A172 (cell line): Measurements from ENCODE around the gene NCL. TPM values are rescaled to one million over a fixed set of nuclear protein-coding genes. Genes with fewer than 3 reads are reported as not detected.
"Not testable (repeated sequence)": the region's sequence is repeated elsewhere in the genome, so short reads cannot be mapped to it uniquely, and the experiment has no call there.

Experiments
- DNase-seq: peaks from one replicate; pipeline ENCODE4 v3.0.0-alpha.2; 2015; ENCODE audit warnings: low spot score
- total RNA-seq: library from RNA; depleted of rRNA; stranded (reverse); fragments of >200 nt; shearing (Covaris generic); gene quantifications from 2 replicates; pipeline ENCODE4 v1.2.3, GENCODE V29; 2014

The NCL gene
- total RNA-seq, 1 experiment from 2014 or later, result 344 TPM

GRCh38 chr2:231469583-231469950, 5.3 kb upstream of the NCL start:
- no peak for DNase-seq

- DNase-seq, result no peak
Observed at GRCh38 chr2:231467613-231468530, 3.6 kb upstream of the NCL start.

GRCh38 chr2:231467016-231467545, 2.8 kb upstream of the NCL start:
- no peak for DNase-seq

GRCh38 chr2:231464576-231465540, 574 bp upstream of the NCL start:
- DNase-seq, result no peak

- no peak for DNase-seq
Observed at GRCh38 chr2:231462729-231463465, 1.4 kb downstream of the NCL start.

- DNase-seq, result no peak
Observed at GRCh38 chr2:231461516-231461971, 2.7 kb downstream of the NCL start.

GRCh38 chr2:231460841-231461240, 3.4 kb downstream of the NCL start:
- DNase-seq, result not testable (repeated sequence)

GRCh38 chr2:231460073-231460835, 4.0 kb downstream of the NCL start:
- DNase-seq, result no peak

GRCh38 chr2:231458368-231458767, 5.9 kb downstream of the NCL start:
- DNase-seq, result no peak

GRCh38 chr2:231457101-231457500, 7.2 kb downstream of the NCL start:
- DNase-seq, result no peak

GRCh38 chr2:231456295-231457004, 7.8 kb downstream of the NCL start:
- DNase-seq, result no peak

GRCh38 chr2:231455890-231456289, 8.4 kb downstream of the NCL start:
- DNase-seq, result no peak

GRCh38 chr2:231455222-231455621, 9.1 kb downstream of the NCL start:
- DNase-seq, result no peak

GRCh38 chr2:231454361-231454791, 9.9 kb downstream of the NCL start:
- DNase-seq, result no peak

- DNase-seq, result no peak
Observed at GRCh38 chr2:231452799-231453508, 11.3 kb downstream of the NCL start.

GRCh38 chr2:231450548-231450989, 13.7 kb downstream of the NCL start:
- no peak for DNase-seq

GRCh38 chr2:231449503-231450054, 14.7 kb downstream of the NCL start:
- no peak for DNase-seq

- no peak for DNase-seq
Observed at GRCh38 chr2:231436957-231437356, 27.3 kb downstream of the NCL start.

GRCh38 chr2:231433990-231434389, 30.3 kb downstream of the NCL start:
- DNase-seq, result no peak
